Fibroblast of the aortic adventitia (primary cell): ENCODE measurements around the gene GRIN2D. TPM values are rescaled to one million over a fixed set of nuclear protein-coding genes. Genes with fewer than 3 reads are reported as not detected.
A peak's percentile ranks its signal among the peaks of the same experiment; 100 is the strongest.
"Not testable (repeated sequence)": the region's sequence is repeated elsewhere in the genome, so short reads cannot be mapped to it uniquely, and the experiment has no call there.

Experiments used
- DNase-seq: peaks from one replicate; pipeline ENCODE4 v3.0.0-alpha.2; 2010; ENCODE audit warnings: low read depth
- H3K4me3 ChIP-seq: 2 replicates; pipeline ENCODE4 v1.5.1; 2011; ENCODE audit warnings: low read depth, mild to moderate bottlenecking, control low read depth, low read length, moderate library complexity
- total RNA-seq: library from RNA; depleted of rRNA; stranded (reverse); fragments of >200 nt; gene quantifications from 2 replicates; pipeline ENCODE4 v1.2.3, GENCODE V29; 2012; ENCODE audit warnings: low replicate concordance
- TF ChIP-seq, protein P1 (sequence below): IDR thresholded peaks from 2 replicates; pipeline ENCODE4 v1.5.1; 2011; ENCODE audit warnings: mild to moderate bottlenecking, low read length, control low read depth, inconsistent platforms; ENCODE audit not compliant: insufficient read depth

The GRIN2D gene
- total RNA-seq, 1 donor: 2.2 TPM

DNA sequence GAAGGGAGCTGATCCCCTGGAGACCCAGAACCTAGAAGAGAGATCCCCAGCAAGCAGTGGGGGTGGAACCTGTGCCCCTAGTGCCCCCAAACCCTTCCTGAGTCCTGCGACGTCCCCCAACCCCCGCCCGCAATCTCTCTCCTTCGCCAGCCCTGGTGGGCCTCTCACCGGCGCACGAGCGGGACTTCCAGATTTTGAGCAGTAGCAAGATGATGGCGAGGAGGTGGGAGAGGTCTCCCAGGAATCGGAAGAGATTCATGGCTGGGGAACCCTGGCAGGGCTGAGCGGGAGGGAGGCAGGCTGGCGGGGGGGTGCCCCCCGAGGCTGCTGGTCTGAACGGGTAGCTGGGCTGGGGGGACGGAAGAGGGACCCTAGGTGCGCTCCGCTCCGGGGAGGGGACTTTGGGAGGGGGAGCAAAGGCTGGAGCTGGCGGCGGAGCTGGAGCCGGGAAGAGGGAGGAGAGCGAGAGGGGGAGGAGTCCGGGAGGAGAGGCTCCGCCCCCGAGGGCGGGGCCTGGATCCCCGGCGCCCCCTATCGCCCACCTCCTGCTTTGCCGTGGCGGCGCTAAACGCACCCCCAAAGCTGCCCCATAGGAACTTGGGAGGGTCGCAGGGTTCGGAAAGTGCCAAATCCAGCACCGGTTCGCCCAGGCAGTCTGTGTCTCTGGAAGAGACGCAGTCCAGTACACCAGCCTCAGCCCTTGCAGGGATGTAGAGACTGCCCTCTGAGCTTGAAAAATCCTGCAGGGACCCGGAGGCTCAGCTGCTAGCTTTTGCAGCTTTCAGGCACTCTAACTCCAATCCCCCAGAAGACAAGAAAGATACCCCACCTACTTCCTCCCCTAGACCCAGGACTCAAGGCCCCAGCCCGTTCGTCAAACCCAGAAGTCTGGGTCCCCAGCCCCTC is 2.1 kb upstream of the GRIN2D start, which contains the start of gene KDELR1:
KDELR1 (minus strand) TSS at position 452 of the 906 bp plus-strand sequence; CDS start at position 259, 193 bp downstream.
- DNase-seq: peak; percentile 71
- TF ChIP-seq, protein P1, sequence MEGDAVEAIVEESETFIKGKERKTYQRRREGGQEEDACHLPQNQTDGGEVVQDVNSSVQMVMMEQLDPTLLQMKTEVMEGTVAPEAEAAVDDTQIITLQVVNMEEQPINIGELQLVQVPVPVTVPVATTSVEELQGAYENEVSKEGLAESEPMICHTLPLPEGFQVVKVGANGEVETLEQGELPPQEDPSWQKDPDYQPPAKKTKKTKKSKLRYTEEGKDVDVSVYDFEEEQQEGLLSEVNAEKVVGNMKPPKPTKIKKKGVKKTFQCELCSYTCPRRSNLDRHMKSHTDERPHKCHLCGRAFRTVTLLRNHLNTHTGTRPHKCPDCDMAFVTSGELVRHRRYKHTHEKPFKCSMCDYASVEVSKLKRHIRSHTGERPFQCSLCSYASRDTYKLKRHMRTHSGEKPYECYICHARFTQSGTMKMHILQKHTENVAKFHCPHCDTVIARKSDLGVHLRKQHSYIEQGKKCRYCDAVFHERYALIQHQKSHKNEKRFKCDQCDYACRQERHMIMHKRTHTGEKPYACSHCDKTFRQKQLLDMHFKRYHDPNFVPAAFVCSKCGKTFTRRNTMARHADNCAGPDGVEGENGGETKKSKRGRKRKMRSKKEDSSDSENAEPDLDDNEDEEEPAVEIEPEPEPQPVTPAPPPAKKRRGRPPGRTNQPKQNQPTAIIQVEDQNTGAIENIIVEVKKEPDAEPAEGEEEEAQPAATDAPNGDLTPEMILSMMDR: peak; percentile 94
- H3K4me3 ChIP-seq: peak within 1 kb of the TSS; percentile 94

DNA sequence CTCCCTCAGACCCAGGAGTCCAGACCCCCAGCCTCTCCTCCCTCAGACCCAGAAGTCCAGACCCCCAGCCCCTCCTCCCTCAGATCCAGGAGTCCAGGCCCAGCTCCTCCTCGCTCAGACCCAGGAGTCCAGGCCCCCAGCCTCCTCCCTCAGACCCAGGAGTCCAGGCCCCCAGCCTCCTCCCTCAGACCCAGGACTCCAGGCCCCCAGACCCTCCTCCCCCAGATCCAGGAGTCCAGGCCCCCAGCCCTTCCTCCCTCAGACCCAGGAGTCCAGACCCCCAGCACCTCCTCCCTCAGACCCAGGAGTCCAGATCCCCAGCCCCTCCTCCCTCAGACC is 1.5 kb upstream of the GRIN2D start:
- H3K4me3 ChIP-seq, DNase-seq: not testable (repeated sequence)

DNA sequence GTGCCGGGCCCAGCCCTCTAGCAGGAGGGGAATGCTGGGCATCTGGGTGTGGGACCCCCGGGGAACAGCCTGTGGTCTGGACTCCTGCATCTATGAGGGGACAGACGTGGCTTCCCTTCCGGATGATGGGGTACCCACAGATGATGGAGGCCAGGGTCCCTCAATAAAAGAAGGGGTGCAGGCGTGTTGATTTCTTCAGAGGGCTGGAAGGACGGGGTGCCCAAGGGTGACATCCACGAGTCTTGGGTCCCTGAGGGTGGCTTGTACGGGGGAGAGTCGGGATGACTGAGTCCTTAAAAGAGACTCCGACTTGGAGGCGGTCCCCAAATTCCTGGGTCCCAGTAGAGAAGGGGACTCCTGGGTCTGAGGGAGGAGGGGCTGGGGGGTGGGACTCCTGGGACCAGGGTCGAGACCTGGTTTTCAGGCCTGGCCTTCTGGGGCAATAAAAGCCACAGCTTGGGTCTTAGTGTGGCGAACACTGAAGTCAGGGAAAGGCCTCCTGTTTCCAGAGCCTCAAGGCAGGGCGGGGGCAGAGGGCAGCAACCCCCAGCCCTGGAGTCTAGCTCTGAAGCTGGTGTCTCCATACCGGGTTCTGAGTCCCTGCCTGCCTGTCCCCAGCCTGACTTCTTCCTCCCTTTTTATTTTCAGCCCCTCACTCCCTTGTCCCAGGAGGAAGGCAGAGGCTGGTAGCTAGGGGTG is 459 bp upstream of the GRIN2D start:
- DNase-seq: no peak
- no peak overlapping the region for H3K4me3 ChIP-seq
- TF ChIP-seq, protein P1: no peak

DNA sequence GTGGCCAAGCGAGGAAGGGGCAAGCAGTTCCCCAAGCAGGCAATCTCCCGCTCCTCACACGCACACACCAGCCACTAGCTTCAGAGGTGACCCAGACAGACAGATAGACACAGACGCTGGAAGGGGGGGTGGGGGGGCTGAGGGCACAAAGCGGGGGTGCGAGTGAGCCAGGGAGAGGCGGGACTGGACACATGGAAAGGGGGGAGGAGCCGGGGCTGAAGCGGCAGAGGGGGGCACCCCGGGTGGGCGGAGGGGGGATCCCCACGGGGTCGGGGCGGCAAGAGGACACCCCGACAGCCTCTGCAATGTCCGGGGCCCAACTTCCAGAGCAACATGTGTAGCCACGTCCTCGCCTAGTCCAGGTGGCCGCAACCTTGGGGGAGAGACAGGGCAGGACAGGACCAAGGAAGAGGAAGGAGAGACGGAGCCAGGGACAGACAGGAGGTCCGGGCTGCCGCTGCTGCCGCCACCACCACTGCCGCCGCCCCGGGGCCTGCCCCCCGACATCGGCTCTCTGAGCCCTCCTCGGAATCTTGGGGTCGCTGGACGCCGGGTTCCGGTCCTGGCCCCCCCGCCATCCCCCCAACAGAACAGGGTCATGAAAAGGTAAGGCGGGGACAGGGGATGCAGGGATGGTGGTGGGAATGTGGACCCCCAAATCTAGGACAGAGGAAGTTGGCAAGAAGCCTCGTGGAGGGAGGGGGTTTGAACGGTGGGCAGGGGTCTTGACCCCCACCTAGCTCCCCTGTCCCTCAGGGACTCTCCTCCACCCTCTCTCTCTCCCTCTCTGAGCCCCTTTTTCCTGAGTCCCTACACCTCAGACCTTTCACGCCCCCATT is 1.1 kb downstream of the GRIN2D start:
- TF ChIP-seq, protein P1: no peak
- peak overlapping the region; percentile 50 for H3K4me3 ChIP-seq
- no peak for DNase-seq

DNA sequence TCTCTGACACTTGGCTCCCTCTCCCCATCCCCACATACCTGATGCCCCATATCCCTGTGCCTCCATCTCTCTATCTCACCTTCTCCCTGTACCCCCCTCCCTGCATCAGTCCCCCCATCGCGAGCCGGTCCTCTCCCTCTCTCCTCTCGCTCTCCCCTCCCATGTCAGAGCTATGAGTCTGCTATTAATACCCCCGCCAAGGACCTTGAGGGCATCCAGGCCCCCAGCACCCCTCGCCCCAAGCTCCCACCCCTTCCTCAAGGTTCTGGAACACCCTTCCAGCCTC is 1.6 kb downstream of the GRIN2D start:
- no peak for DNase-seq
- no peak overlapping the region for H3K4me3 ChIP-seq
- TF ChIP-seq, protein P1: no peak

DNA sequence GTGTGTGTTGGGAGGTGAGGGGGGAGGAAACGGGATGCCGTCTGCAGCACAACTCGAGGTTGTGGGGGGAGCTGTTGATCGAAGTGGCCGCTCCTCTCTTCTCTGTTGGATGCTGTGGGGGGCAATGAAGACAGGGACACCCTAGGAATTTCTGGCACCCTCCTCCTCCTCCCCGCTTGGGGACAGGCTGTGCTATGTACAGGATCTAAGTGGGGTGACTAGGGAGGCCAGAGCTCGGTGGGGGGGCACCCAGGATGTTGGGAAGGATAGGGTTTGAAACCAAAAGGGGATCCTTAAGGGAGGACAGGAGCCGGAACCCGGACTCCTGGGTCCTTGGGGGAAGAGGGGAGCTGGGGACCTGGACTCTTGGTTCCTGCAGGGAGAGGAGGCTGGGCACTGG is 2.0 kb downstream of the GRIN2D start:
- TF ChIP-seq, protein P1: no peak
- DNase-seq: no peak
- no peak overlapping the region for H3K4me3 ChIP-seq
